ENCODE data around the gene RPRD2.
A peak's percentile ranks its signal among the peaks of the same experiment; 100 is the strongest.
"Not testable (repeated sequence)": the region's sequence is repeated elsewhere in the genome, so short reads cannot be mapped to it uniquely, and the experiment has no call there.

Gene RPRD2

DNA sequence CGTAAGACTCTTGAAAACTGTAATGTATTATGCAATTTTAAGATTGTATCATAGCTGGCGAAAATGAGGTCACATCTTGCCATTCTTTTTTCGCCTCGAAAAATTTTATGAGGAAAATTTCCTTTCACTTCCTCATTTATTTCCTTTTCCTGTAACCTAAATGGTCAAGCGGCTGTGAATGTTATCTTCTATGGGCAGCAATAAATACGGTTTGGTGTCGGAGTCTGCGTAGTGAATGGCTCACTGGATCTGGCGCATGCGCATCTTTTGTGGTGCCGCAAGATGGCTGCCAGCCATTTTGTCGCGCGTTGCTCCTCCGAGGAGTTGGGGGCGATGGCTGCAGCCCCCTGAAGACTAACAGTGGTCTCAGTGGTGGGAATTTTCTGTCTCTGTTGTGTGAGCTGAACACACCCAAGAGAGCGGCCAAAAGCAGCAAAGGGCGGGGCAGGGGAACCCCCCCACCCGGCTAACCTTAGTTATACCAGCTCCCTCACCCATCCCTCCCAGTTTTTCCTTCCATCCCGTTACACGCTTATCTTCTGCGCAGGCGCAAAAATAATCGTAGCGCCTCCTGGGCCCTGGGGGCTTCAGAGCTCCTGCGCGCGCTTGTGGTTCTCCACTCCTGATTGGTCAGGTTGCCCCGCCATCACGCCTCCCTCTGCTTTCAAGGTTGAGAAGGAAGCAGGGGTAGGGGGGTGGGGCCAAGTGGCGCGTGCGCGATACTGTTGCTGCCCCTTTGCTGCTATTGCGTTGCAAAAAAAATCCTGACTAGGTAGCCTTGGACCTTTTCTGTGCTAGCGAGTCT, at the start of gene RPRD2:
RPRD2 (plus strand) TSS at position 722 of the 805 bp plus-strand sequence. CDS start 568 bp downstream, outside the sequence.
- DNase-seq (ENCODE audit: low spot score): peak; percentile 100
- TF ChIP-seq, protein P1, sequence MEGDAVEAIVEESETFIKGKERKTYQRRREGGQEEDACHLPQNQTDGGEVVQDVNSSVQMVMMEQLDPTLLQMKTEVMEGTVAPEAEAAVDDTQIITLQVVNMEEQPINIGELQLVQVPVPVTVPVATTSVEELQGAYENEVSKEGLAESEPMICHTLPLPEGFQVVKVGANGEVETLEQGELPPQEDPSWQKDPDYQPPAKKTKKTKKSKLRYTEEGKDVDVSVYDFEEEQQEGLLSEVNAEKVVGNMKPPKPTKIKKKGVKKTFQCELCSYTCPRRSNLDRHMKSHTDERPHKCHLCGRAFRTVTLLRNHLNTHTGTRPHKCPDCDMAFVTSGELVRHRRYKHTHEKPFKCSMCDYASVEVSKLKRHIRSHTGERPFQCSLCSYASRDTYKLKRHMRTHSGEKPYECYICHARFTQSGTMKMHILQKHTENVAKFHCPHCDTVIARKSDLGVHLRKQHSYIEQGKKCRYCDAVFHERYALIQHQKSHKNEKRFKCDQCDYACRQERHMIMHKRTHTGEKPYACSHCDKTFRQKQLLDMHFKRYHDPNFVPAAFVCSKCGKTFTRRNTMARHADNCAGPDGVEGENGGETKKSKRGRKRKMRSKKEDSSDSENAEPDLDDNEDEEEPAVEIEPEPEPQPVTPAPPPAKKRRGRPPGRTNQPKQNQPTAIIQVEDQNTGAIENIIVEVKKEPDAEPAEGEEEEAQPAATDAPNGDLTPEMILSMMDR (IDR thresholded peaks at IDR 0.05): no peak
- Histone ChIP-seq H3K27ac (peak within 1 kb of the TSS; percentile 96 to 99), H3K4me3 (peak within 1 kb of the TSS; percentile 69)

DNA sequence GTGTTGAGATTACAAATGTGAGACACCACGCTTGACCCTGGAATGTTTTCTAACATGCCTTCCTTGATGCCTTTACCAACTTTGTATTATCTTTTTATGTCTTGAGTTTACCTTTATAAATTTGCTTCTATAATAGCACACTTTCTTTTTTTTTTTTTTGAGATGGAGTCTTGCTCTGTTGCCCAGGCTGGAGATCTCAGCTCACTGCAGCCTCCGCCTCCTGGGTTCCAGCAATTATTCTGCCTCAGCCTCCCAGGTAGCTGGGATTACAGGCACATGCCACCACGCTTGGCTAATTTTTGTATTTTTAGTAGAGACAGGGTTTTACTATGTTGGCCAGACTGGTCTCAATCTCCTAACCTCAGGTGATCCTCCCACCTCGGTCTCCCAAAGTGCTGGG, 49.3 kb upstream of the RPRD2 start:
- DNase-seq (ENCODE audit: low spot score); H3K4me3 ChIP-seq; H3K27ac ChIP-seq: not testable (repeated sequence)

GRCh38 chr1:150320667-150320978, 43.3 kb upstream of the RPRD2 start:
- no peak for DNase-seq (ENCODE audit: low spot score)
- Histone ChIP-seq H3K4me3 (peak overlapping the region; percentile 86), H3K27ac (peak overlapping the region; percentile 67 to 84)
- TF ChIP-seq, protein P1 (IDR thresholded peaks at IDR 0.05): no peak

DNA sequence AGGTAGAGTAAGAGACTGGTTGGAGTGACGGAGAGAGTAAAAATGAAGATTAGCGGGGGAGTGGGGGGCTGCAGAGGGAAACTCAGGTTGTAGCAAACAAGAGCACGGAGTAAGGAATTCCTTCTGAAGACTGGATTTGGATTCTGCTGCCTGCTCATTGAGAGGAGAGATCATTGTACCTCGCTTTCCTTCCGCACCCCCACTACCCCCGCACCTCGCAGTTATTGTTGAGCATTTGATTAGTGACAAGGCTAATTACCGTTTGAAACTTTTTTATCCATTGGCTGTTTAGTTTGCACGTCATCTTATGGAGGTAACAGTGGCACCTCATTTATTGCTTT, 42.2 kb upstream of the RPRD2 start:
- TF ChIP-seq, protein P1 (IDR thresholded peaks at IDR 0.05): no peak
- peak overlapping the region; percentile 86 for H3K4me3 ChIP-seq
- H3K27ac ChIP-seq: peak overlapping the region; percentile 67 to 84
- no peak for DNase-seq (ENCODE audit: low spot score)

DNA sequence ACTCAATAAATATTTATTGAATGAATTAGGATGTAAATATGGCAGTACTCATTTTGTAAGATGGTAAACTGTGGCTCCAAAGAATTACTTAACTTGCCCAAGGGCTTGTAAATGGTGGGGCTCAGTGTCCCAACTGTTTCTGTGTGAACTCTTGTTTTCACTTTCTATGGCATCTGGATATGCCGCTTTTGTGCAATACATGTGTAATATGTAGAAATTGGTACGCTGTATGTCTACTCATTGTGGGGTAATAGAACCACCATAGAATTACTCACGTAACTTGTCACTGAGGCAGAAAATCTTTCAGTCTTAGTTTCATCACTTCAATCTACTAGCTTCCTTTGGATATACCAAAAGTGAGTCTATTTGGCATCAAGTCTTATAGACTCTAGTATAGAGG, 41.6 kb upstream of the RPRD2 start:
- H3K27ac ChIP-seq: peak overlapping the region in 1 of 2 donors; percentile 67
- H3K4me3 ChIP-seq: peak overlapping the region; percentile 86
- DNase-seq (ENCODE audit: low spot score): no peak
- TF ChIP-seq, protein P1 (IDR thresholded peaks at IDR 0.05): no peak

- no peak for DNase-seq (ENCODE audit: low spot score)
- Histone ChIP-seq H3K27ac (no peak overlapping the region), H3K4me3 (no peak overlapping the region)
- TF ChIP-seq, protein P1 (IDR thresholded peaks at IDR 0.05): no peak
These were observed 31.2 kb upstream of the RPRD2 start for GRCh38 chr1:150332651-150333290.

DNA sequence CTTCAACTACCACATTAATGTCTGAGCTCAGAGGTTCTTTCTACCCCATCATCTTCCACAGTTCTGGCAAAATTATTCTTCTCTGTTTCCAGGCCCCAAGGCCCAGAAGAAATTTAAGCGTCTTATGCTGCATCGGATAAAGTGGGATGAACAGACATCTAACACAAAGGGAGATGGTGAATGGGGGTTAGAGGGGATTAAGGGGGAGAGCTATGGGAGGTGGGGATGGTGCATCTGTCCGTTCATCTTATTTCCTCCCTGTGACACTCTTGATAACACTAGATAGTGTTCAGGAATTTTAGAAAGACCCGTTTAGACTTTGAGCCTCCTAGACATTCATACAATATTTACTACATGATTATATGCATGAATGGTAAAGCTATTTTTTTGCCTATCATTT, 17.6 kb upstream of the RPRD2 start:
- TF ChIP-seq, protein P1 (IDR thresholded peaks at IDR 0.05): no peak
- DNase-seq (ENCODE audit: low spot score): no peak
- H3K27ac ChIP-seq: no peak overlapping the region
- no peak overlapping the region for H3K4me3 ChIP-seq
